ENCODE data around the gene PDE3A. TPM values are rescaled to one million over a fixed set of nuclear protein-coding genes. Genes with fewer than 3 reads are reported as not detected.

Gene PDE3A
- total and polyA plus RNA-seq, 10 of the 15 experiments (the other 5 are each of a cell fraction or from before 2014, with no cell fraction given): 0.01 to 2.6 (median 1.5) TPM

DNA sequence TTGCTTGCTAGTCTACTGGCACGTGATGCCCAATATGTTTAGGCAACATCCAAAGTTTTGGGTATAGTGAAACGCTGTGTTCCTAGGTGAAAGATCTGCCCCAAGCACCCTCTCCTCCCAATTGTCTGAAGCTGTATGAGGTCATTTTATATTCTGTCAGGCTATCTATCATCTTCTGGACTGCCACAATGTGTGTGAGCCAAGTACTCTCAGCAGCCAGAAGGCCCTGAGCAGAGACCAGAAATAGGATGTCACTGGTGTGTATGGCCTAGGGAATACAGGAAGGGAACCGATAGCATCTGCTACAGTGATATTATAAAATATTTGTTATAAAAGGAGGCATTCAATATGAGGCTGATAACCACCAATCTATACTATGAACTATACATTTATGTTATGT, 7.9 kb upstream of the PDE3A start:
- no peaks in the 10 kb centered on the region for H3K4me1 ChIP-seq (ENCODE audit: control insufficient read depth, insufficient read depth, low read length)
- intact Hi-C loops (cut with micrococcal nuclease; ENCODE audit: unreplicated experiment) (loop anchor here (5.0 kb wide), 1 partner anchor 443 kb away; no protein-coding TSS in a partner anchor), in situ Hi-C loops (cut with MboI) (no loop called here)
- ChIA-PET CTCF (no interaction called here), RAD21 (ENCODE audit: unreplicated experiment) (no interaction called here), SMC1A (ENCODE audit: uncharacterized antibody, unreplicated experiment) (no interaction called here), POLR2A (no interaction called here)
- no peak overlapping the region for H3K4me3 ChIP-seq
- H3K4me2 ChIP-seq (ENCODE audit: control insufficient read depth, insufficient read depth): no peak overlapping the region
- TF ChIP-seq MAX (IDR thresholded peaks at IDR 0.05; ENCODE audit: low read depth, low read length) (no peak), EZH2 (IDR thresholded peaks at IDR 0.05; ENCODE audit: borderline replicate concordance, control insufficient read depth, low read depth, low read length) (no peak)
- TF ChIP-seq, protein P1, sequence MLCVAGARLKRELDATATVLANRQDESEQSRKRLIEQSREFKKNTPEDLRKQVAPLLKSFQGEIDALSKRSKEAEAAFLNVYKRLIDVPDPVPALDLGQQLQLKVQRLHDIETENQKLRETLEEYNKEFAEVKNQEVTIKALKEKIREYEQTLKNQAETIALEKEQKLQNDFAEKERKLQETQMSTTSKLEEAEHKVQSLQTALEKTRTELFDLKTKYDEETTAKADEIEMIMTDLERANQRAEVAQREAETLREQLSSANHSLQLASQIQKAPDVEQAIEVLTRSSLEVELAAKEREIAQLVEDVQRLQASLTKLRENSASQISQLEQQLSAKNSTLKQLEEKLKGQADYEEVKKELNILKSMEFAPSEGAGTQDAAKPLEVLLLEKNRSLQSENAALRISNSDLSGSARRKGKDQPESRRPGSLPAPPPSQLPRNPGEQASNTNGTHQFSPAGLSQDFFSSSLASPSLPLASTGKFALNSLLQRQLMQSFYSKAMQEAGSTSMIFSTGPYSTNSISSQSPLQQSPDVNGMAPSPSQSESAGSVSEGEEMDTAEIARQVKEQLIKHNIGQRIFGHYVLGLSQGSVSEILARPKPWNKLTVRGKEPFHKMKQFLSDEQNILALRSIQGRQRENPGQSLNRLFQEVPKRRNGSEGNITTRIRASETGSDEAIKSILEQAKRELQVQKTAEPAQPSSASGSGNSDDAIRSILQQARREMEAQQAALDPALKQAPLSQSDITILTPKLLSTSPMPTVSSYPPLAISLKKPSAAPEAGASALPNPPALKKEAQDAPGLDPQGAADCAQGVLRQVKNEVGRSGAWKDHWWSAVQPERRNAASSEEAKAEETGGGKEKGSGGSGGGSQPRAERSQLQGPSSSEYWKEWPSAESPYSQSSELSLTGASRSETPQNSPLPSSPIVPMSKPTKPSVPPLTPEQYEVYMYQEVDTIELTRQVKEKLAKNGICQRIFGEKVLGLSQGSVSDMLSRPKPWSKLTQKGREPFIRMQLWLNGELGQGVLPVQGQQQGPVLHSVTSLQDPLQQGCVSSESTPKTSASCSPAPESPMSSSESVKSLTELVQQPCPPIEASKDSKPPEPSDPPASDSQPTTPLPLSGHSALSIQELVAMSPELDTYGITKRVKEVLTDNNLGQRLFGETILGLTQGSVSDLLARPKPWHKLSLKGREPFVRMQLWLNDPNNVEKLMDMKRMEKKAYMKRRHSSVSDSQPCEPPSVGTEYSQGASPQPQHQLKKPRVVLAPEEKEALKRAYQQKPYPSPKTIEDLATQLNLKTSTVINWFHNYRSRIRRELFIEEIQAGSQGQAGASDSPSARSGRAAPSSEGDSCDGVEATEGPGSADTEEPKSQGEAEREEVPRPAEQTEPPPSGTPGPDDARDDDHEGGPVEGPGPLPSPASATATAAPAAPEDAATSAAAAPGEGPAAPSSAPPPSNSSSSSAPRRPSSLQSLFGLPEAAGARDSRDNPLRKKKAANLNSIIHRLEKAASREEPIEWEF (IDR thresholded peaks at IDR 0.05; ENCODE audit: insufficient replicate concordance, low read depth, low read length): no peak
- no peak for DNase-seq (ENCODE audit: low read depth, low spot score)
- H3K36me3 ChIP-seq (ENCODE audit: control insufficient read depth in 2 of 2, insufficient read depth in 2 of 2, low read length in 1 of 2): no peaks in the 10 kb centered on the region
- H3K9ac ChIP-seq (ENCODE audit: control insufficient read depth, insufficient read depth, low read length): no peak overlapping the region
- no peaks in the 10 kb centered on the region for H4K20me1 ChIP-seq (ENCODE audit: control insufficient read depth, insufficient read depth)
- 4% methylated on average over 3 of the region's 3 CpGs for WGBS (ENCODE audit: insufficient coverage, insufficient replicate concordance, low lambda C conversion rate, missing lambda C conversion rate)
- no peak overlapping the region for H2AFZ ChIP-seq (ENCODE audit: control insufficient read depth, low read depth, low read length)
- no peaks in the 10 kb centered on the region for H3K9me3 ChIP-seq (replicated peaks; ENCODE audit: control insufficient read depth, insufficient read depth, low read length)
- no peaks in the 10 kb centered on the region for H3K79me2 ChIP-seq (ENCODE audit: control insufficient read depth, insufficient read depth, low read length)
- BruUV-seq (replicated peaks): no TSS peak
- H3K27ac ChIP-seq (ENCODE audit: control insufficient read depth, insufficient read depth): no peak overlapping the region
- no peak for FAIRE-seq
- ATAC-seq: no peak
- no peaks in the 10 kb centered on the region for H3K27me3 ChIP-seq (replicated peaks in 1 of 2; ENCODE audit: control insufficient read depth in 2 of 2, insufficient read depth in 2 of 2, low read length in 1 of 2)
